HG02763 (cell line): ENCODE measurements around the gene ZNF771.
A peak's percentile ranks its signal among the peaks of the same experiment; 100 is the strongest.
"Not testable (repeated sequence)": the region's sequence is repeated elsewhere in the genome, so short reads cannot be mapped to it uniquely, and the experiment has no call there.

Experiments used
- ATAC-seq: cut with Tn5 transposase; IDR thresholded peaks from one replicate; pipeline ENCODE4 v1.9.1; 2021; ENCODE audit warnings: mild to moderate bottlenecking, moderate library complexity; ENCODE audit not compliant: unreplicated experiment

Gene ZNF771

DNA sequence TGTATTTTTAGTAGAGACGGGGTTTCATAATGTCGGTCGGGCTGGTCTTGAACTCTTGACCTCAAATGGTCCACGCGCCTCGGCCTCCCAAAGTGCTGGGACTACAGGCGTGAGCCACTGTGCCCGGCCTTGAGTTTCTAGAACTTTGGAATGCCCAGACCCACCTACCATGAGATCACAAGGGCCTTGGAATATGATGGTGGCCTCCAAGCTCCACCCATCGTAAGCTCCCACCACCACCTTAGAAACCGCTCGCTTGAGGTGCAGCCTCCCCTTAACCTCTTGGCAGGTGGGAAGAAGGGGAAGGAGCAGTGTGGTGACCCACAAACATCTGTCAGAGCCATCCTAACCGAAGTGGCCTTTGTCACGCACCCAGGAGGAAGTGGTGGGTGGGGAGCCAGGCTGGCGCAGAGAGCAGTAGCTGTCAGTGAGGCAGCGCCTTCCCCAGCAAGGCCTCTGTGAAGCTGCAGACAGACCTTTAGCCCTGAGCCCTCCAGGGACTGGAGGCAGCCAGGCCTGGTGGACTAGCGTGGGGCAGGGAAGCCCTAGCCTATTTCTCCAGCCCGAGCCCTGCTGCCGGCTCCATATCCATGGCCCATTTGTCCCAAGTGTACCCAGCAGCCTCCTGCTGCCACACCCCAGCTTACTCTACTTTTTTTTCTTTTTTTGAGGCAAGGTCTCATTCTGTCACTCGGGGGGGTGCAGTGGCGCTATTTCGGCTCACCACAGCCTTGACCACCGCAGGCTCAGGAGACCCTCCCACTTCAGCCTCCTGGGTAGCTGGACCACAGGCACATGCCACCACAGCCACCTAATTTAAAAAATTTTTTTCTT, 51.4 kb downstream of the ZNF771 start:
- peak; percentile 83 for ATAC-seq

DNA sequence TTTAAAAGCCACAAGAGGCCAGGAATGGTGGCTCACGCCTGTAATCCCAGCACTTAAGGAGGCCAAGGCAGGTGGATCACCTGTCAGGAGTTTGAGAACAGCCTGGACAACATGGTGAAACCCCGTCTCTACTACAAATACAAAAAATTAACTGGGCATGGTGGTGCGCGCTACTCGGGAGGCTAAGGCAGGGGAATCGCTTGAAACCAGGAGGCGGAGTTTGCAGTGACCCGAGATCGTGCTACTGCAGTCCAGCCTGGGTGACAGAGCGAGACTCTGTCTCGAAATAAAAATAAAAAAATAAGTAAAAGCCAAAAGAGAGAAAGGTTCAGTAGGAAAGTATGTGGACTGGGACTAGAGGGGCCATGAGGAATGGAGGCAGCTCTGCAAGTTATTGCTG, 52.0 kb downstream of the ZNF771 start:
- no peak for ATAC-seq

DNA sequence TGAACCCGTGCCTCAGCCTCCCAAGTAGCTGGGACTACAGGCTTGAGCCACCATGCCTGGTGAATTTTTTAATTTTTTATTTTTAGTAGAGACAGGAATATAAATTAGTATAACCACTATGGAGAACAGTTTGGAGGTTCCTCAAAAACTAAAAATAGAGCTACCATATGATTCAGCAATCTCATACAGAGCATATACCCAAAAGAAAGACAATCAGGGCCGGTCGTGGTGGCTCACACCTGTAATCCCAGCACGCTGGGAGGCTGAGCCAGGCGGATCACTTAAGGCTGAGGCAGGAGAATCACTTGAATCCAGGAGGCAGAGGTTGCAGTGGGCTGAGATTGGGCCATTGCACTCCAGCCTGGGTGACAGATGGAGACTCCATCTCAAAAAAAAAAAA, 54.0 kb downstream of the ZNF771 start:
- not testable (repeated sequence) for ATAC-seq

DNA sequence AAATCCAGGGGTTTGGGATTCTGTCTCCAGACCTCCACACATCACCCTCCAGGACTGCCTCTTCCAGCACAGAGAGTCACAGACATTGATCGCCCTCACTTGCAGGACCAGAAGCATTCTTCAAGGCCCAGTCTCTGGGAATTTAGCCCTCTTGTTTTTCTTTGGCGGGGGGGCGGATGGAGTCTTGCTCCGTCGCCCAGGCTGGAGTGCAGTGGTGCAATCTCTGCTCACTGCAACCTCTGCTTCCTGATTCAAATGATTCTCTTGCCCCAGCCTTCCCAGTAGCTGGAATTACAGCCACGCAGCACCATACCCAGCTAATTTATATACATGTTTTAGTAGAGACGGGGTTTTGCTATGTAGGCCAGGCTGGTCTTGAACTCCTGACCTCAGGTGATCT, 56.7 kb downstream of the ZNF771 start:
- ATAC-seq = no peak
